Mononuclear cell (primary cell): ENCODE measurements around the gene ZCCHC9. TPM values are rescaled to one million over a fixed set of nuclear protein-coding genes. Genes with fewer than 3 reads are reported as not detected.
A peak's percentile ranks its signal among the peaks of the same experiment; 100 is the strongest.
"Not testable (repeated sequence)": the region's sequence is repeated elsewhere in the genome, so short reads cannot be mapped to it uniquely, and the experiment has no call there.

Source experiments
- H3K27me3 ChIP-seq: 2 replicates; pipeline ENCODE4 v1.6.0; 2011; ENCODE audit warnings: low read length, control low read depth; ENCODE audit not compliant: insufficient read depth
- H3K4me1 ChIP-seq: 2 replicates; pipeline ENCODE4 v1.5.1; 2011; ENCODE audit warnings: mild to moderate bottlenecking, low read length, control low read depth; ENCODE audit not compliant: insufficient read depth
- H3K4me3 ChIP-seq: 2 replicates; pipeline ENCODE4 v1.5.1; 2011; ENCODE audit warnings: mild to moderate bottlenecking, low read length, moderate library complexity
- H3K9me3 ChIP-seq: 2 replicates; pipeline ENCODE4 v1.5.1; 2011; ENCODE audit warnings: low read depth, mild to moderate bottlenecking, control low read depth, low read length
- total RNA-seq: library from RNA; depleted of rRNA; stranded (reverse); fragments of >200 nt; gene quantifications from one replicate; pipeline ENCODE4 v1.2.3, GENCODE V29; 2012

Gene ZCCHC9
- total RNA-seq, 1 donor: 16.0 TPM

- no peaks in the 10 kb centered on the region for H3K27me3 ChIP-seq
- H3K9me3 ChIP-seq: peaks cover 16% of the 10 kb centered on the region
Measured at GRCh38 chr5:81290146-81290545, 11.2 kb upstream of the ZCCHC9 start.

DNA sequence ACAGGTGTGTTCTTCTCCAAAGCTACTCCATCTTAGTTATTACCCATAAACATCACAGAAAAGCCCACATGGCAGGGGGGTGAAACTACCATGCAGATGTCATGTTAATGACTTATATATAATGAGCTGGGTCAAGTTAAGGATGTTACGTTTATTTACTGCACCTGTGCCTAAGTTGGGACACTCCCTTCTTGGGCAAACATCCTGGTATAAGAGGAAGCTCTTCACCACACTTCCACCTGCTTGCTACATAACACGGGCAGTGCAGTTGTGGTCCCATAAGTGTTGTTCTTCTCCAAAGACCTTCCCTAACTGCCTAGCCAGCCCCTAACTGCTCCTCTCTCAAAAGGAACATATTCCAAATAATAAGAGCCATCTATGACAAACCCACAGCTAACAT lies 9.3 kb upstream of the ZCCHC9 start:
- Histone ChIP-seq H3K27me3 (no peaks in the 10 kb centered on the region), H3K4me3 (no peak overlapping the region), H3K4me1 (no peaks in the 10 kb centered on the region), H3K9me3 (peaks cover 16% of the 10 kb centered on the region)

More at GRCh38 chr5:81290146-81290545, 11.2 kb upstream of the ZCCHC9 start:
- Histone ChIP-seq H3K4me1 (no peaks in the 10 kb centered on the region), H3K4me3 (no peak overlapping the region)

GRCh38 chr5:81294021-81294420 lies 7.4 kb upstream of the ZCCHC9 start:
- H3K4me3 ChIP-seq, H3K4me1 ChIP-seq, H3K27me3 ChIP-seq: not testable (repeated sequence)
- peaks cover 16% of the 10 kb centered on the region for H3K9me3 ChIP-seq

GRCh38 chr5:81297531-81297930 lies 3.9 kb upstream of the ZCCHC9 start:
- Histone ChIP-seq H3K4me3 (no peak overlapping the region), H3K4me1 (peaks cover 28% of the 10 kb centered on the region), H3K27me3 (no peaks in the 10 kb centered on the region), H3K9me3 (peaks cover 12% of the 10 kb centered on the region)

- H3K27me3 ChIP-seq: no peaks in the 10 kb centered on the region
- no peaks in the 10 kb centered on the region for H3K9me3 ChIP-seq
- peak overlapping the region; percentile 74 for H3K4me3 ChIP-seq
- H3K4me1 ChIP-seq: peaks cover 28% of the 10 kb centered on the region
Measured at GRCh38 chr5:81300921-81301270, 491 bp upstream of the ZCCHC9 start.

DNA sequence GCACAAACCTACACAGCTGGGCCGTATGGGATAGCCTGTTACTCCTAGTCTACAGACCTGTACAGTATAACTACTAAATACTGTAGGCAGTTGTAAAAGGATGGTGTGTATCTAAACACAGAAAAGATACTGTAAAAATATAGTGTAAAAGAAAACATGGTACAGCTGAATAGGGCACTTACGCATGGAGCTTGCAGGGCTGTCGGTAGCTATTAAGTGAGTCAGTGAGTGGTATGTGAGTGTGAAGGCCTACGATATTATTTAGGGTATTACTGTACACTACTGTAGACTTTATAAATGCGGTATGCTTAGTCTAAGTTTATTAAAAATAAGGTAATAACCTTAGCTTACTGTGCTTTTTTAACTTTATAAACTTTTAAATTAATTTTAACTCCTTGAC lies 1.2 kb downstream of the ZCCHC9 start:
- no peak overlapping the region for H3K4me3 ChIP-seq
- no peaks in the 10 kb centered on the region for H3K27me3 ChIP-seq
- H3K9me3 ChIP-seq: no peaks in the 10 kb centered on the region
- peaks cover 28% of the 10 kb centered on the region for H3K4me1 ChIP-seq

GRCh38 chr5:81303563-81303962 lies 2.2 kb downstream of the ZCCHC9 start:
- Histone ChIP-seq H3K4me1 (peaks cover 28% of the 10 kb centered on the region), H3K9me3 (no peaks in the 10 kb centered on the region), H3K27me3 (no peaks in the 10 kb centered on the region), H3K4me3 (no peak overlapping the region)

DNA sequence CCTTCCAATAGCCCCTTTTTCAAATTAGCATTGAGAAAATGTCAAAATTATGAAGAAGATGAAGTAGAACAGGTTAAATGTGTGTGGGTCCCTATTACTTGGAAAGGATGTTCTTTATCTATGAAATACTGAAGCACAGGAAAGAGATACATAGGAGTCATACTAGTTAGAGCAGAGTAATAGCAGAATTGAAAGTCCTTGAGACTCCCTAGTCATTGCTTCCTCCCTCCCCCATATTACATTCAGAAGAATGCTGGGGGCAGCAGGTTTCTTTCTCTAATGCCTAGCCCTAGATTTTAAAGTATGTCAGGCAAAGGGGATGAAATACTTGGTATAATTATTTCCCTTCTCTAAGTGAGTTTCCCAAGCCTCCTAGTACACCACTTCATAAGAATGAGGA lies 4.4 kb downstream of the ZCCHC9 start:
- Histone ChIP-seq H3K27me3 (no peaks in the 10 kb centered on the region), H3K4me1 (peaks cover 11% of the 10 kb centered on the region), H3K4me3 (no peak overlapping the region), H3K9me3 (no peaks in the 10 kb centered on the region)

GRCh38 chr5:81308836-81309235 lies 7.4 kb downstream of the ZCCHC9 start:
- Histone ChIP-seq H3K27me3 (no peaks in the 10 kb centered on the region), H3K9me3 (no peaks in the 10 kb centered on the region), H3K4me3 (no peak overlapping the region), H3K4me1 (no peaks in the 10 kb centered on the region)

DNA sequence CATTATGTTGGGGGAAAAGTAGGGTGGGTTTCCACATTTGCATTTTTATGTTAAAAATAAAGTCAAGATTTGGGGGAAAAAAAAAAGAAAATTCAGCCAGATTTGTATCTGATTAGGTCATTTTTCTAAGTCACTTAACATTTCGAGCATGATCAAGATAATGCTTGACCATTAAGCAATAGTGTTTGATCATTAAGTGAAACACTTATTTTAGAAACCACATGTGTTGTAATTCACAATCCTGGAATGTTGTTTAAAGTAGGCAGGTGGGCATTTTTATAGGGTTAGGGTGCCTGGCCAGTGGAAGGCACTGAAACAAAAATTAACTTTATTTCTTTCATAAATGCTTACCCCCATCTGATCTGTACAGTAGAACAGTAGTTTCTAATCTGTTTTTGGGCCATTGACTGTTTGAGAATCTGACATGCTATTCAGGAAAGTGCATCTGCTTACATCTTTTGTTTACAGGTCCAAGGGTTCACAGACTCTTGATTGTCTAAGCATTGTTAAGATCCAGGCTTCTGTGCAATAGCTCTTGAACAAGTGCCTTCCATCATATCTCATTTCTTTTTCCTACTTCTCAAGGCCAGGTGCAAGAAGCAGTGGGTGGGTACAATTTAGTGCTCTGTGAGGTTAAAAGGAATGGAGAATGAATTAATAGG lies 9.1 kb downstream of the ZCCHC9 start:
- Histone ChIP-seq H3K27me3 (no peaks in the 10 kb centered on the region), H3K4me1 (no peaks in the 10 kb centered on the region), H3K4me3 (no peak overlapping the region), H3K9me3 (no peaks in the 10 kb centered on the region)

GRCh38 chr5:81313278-81313677 lies 11.9 kb downstream of the ZCCHC9 start:
- Histone ChIP-seq H3K27me3 (no peaks in the 10 kb centered on the region), H3K9me3 (no peaks in the 10 kb centered on the region), H3K4me3 (no peak overlapping the region), H3K4me1 (no peaks in the 10 kb centered on the region)

GRCh38 chr5:81313686-81314085 lies 12.3 kb downstream of the ZCCHC9 start:
- no peaks in the 10 kb centered on the region for H3K4me1 ChIP-seq
- no peaks in the 10 kb centered on the region for H3K27me3 ChIP-seq
- no peak overlapping the region for H3K4me3 ChIP-seq
- H3K9me3 ChIP-seq: no peaks in the 10 kb centered on the region

- Histone ChIP-seq H3K4me1 (no peaks in the 10 kb centered on the region), H3K4me3 (no peak overlapping the region), H3K27me3 (no peaks in the 10 kb centered on the region), H3K9me3 (no peaks in the 10 kb centered on the region)
Measured at GRCh38 chr5:81314581-81314980, 13.2 kb downstream of the ZCCHC9 start.

DNA sequence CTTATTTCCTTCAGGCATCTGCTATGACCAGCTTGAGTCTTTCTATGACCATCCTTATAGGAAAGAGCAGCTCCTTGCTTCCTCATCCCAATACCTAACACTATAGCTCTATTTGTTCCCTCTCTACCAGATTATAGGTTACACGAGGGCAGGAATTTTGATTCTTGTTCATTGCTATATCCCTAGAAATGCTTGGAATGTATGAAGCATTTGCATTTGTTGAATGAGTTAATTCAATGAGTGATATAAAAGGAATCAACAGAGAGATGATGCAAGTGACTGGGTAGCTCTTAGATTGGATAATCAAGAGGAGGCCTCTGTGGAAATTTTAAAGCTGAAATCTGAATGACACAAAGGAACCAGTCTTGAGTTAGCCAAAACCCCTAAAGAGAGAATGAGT lies 13.9 kb downstream of the ZCCHC9 start:
- H3K9me3 ChIP-seq: no peaks in the 10 kb centered on the region
- H3K4me1 ChIP-seq: no peaks in the 10 kb centered on the region
- H3K4me3 ChIP-seq: no peak overlapping the region
- no peaks in the 10 kb centered on the region for H3K27me3 ChIP-seq

GRCh38 chr5:81315830-81316229 lies 14.4 kb downstream of the ZCCHC9 start:
- Histone ChIP-seq H3K4me1 (no peaks in the 10 kb centered on the region), H3K27me3 (no peaks in the 10 kb centered on the region), H3K9me3 (no peaks in the 10 kb centered on the region), H3K4me3 (no peak overlapping the region)

DNA sequence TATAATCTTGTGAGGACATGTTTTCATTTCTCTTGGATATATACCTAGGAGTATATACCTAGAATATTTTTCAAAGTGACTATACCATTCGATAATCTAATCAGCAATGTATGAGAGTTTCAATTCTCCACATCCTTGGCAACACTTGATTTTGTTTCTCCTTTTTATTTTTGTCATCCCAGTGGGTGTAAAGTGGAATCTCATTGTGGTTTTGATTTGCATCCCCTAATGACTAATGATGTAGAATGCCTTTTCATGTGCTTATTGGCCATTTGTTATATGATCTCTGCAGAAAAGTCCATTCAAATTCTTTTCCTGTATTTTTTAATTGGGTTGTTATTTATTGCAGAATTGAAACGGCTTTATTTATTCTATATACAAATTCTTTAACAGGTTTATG lies 15.2 kb downstream of the ZCCHC9 start:
- Histone ChIP-seq H3K4me3 (no peak overlapping the region), H3K4me1 (no peaks in the 10 kb centered on the region), H3K27me3 (no peaks in the 10 kb centered on the region), H3K9me3 (no peaks in the 10 kb centered on the region)
